Retinal pigment epithelial cell (primary cell): ENCODE measurements around the gene ADAM23.

Experiments used
- DNase-seq: peaks from one replicate; pipeline ENCODE4 v3.0.0-alpha.2; 2010; ENCODE audit warnings: low read depth
- H3K4me3 ChIP-seq: 2 replicates; pipeline ENCODE4 v1.5.1; 2011; ENCODE audit warnings: mild to moderate bottlenecking, low read length, control low read depth, moderate library complexity
- CTCF ChIP-seq: conservative IDR thresholded peaks from 2 replicates; pipeline ENCODE4 v1.5.1; 2011; ENCODE audit warnings: low read depth, low read length, control low read depth, inconsistent platforms

Gene ADAM23

DNA sequence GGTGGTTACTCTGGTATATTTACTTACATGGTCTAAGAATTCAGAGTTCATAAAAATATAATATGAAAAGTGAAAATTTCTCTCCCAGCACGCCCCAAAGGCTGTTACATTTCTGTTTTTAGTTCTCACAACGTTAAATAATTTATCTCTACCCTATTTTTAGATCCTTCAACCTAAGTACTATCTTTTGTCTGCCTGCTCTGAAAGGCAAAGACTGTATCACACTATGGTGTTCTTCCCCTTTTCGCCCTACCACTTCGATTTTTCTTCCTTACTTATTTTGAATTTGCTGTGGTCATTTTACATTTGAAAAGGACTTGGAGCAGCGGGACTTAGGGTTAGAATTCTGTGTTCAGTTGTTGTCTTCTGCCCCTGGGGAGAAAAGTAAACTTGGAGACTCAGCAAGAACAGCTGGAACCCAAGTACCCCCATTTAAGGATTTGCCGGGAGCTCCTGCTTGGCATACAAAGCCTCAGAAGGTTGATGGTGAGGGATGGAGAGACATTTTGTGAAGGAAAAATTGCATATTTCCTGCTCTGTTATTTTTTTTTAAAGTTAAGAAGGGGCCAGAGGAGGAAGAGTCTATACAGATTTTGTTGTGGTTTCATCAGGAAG lies 19.0 kb downstream of the ADAM23 start:
- no peak overlapping the region for H3K4me3 ChIP-seq
- no peak for TF ChIP-seq CTCF
- no peak for DNase-seq

GRCh38 chr2:206463685-206464084 lies 20.4 kb downstream of the ADAM23 start:
- no peak overlapping the region for H3K4me3 ChIP-seq
- TF ChIP-seq CTCF, result no peak
- DNase-seq, result no peak

GRCh38 chr2:206464597-206464996 lies 21.3 kb downstream of the ADAM23 start:
- no peak overlapping the region for H3K4me3 ChIP-seq
- no peak for TF ChIP-seq CTCF
- no peak for DNase-seq

DNA sequence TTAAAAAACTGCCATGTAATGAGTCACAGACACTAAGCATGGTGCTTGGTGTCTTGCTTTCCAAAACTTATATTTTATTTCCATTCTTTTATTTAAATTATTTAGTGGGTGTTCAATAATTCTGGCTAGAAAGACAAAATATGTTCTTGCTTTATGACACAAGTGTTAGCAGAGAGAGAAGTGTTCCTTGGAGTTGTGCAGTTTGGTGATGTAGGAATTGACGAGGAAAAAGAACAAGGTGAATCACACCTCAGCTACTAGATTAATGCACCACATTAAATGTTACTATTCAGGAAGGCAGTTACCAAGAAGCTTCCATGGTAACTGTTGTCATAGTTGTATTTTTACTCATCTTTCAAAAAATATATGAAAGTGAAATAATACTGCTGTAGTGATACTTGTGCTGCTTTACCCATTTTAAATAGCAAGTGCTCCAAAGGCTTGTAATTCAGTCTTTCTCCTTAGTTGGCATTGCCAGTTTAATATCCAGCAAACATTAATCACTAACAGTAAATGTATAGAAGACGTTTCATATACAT lies 28.3 kb downstream of the ADAM23 start:
- no peak for DNase-seq
- H3K4me3 ChIP-seq, result no peak overlapping the region
- no peak for TF ChIP-seq CTCF

DNA sequence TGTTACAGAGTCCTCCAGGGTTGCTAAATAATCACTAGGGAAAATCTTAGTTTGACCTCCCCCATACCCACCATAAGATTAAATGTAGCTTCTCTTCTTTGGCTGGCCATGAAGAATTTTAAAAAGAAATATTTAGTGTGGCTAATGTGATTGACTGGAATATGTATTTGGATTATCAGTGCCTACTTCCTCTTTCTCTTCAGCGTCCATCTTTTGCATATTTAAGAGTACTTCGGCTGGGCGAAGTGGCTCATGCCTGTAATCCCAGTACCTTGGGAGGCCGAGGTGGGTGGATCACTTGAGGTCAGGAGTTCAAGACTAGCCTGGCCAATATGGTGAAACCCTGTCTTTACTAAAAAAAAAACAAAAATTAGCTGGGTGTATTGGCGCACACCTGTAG lies 28.8 kb downstream of the ADAM23 start:
- no peak overlapping the region for H3K4me3 ChIP-seq
- TF ChIP-seq CTCF, result no peak
- no peak for DNase-seq

DNA sequence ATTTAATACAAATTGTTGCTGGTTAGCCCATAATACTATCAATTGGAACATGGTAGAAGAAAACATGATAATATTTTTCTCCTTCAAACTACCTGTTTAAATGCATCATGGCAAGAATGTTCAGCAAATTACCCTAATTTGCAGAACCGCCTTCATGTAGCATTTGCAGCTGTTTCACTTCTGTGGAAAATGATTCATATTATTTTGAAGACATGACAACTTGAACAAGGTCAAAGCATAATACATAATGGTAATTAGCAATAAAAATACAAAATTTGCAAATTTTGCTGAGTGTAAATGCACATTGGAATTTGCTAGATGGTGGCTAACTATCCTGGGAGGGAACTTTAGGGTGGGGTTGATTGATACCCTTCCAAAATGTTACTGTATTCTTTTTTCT lies 30.8 kb downstream of the ADAM23 start:
- H3K4me3 ChIP-seq, result no peak overlapping the region
- DNase-seq, result no peak
- TF ChIP-seq CTCF, result no peak

- no peak for TF ChIP-seq CTCF
- no peak overlapping the region for H3K4me3 ChIP-seq
- no peak for DNase-seq
These were observed 34.0 kb downstream of the ADAM23 start for GRCh38 chr2:206477296-206477695.
